ENCODE results near the gene NSD2. TPM values are rescaled to one million over a fixed set of nuclear protein-coding genes. Genes with fewer than 3 reads are reported as not detected.

Gene NSD2
- total and polyA plus RNA-seq, 2 donors (not counting 1 experiment from before 2014, with no cell fraction given), result 14.2 to 64.8 TPM

- no peaks in the 10 kb centered on the region for H3K27me3 ChIP-seq (replicated peaks in 1 of 4; ENCODE audit: control extremely low read depth in 1 of 4, control insufficient read depth in 3 of 4, insufficient read depth in 4 of 4, low read length in 3 of 4)
- no peaks in the 10 kb centered on the region for H3K4me1 ChIP-seq (ENCODE audit: control insufficient read depth in 2 of 2, insufficient read depth in 2 of 2, low read length in 2 of 2)
- H3K4me3 ChIP-seq (ENCODE audit: control extremely low read depth in 1 of 5, extremely low read depth in 1 of 5, insufficient read depth in 1 of 5, low read depth in 2 of 5, low read length in 4 of 5), result no peak overlapping the region
- Mint-ChIP-seq H3K4me3 (no peak overlapping the region), H3K27me3 (no peaks in the 10 kb centered on the region), H3K4me1 (no peaks in the 10 kb centered on the region), H3K9me3 (ENCODE audit: insufficient read depth) (no peaks in the 10 kb centered on the region), H3K27ac (no peak overlapping the region)
- no peak overlapping the region for H3K4me2 ChIP-seq (replicated peaks; ENCODE audit: low read depth, low read length, poor library complexity, severe bottlenecking)
- peaks cover 14% of the 10 kb centered on the region for H4K20me1 ChIP-seq (ENCODE audit: control insufficient read depth, insufficient read depth, low read length, poor library complexity, severe bottlenecking)
- no peak overlapping the region for H3K27ac ChIP-seq (ENCODE audit: low read length in 2 of 2)
- ChIA-PET CTCF (no interaction called here), POLR2A (no interaction called here)
- H3K36me3 ChIP-seq (replicated peaks in 1 of 2; ENCODE audit: control extremely low read depth in 1 of 2, control insufficient read depth in 1 of 2, extremely low read depth in 1 of 2, insufficient read depth in 2 of 2, low read length in 1 of 2), result peaks cover 3 to 84% of the 10 kb centered on the region in 2 experiments
- H2AFZ ChIP-seq (ENCODE audit: insufficient read depth, low read depth, low read length, poor library complexity, severe bottlenecking), result no peak overlapping the region
- TF ChIP-seq CTCF (IDR thresholded peaks at IDR 0.05), result no peak
- no peak for TF ChIP-seq EZH2 (IDR thresholded peaks at IDR 0.05; ENCODE audit: borderline replicate concordance, insufficient read depth, low read depth, low read length, poor library complexity, severe bottlenecking)
- no peaks in the 10 kb centered on the region for H3K9me3 ChIP-seq (ENCODE audit: control extremely low read depth in 1 of 3, control insufficient read depth in 2 of 3, insufficient read depth in 1 of 3, low read length in 2 of 3)
- 96% methylated on average over 31 of the region's 34 CpGs for WGBS (ENCODE audit: insufficient coverage)
- H3K9ac ChIP-seq (ENCODE audit: low read length), result no peak overlapping the region
- no peaks in the 10 kb centered on the region for H3K79me2 ChIP-seq (ENCODE audit: control insufficient read depth, insufficient read depth, low read length)
- no peak for ATAC-seq (ENCODE audit: low read depth)
- intact Hi-C loops (cut with micrococcal nuclease), result no loop called here
- no peak for DNase-seq
Observed at GRCh38 chr4:1983053-1983845, 112.1 kb downstream of the NSD2 start.

- Histone ChIP-seq H3K79me2 (ENCODE audit: control insufficient read depth, insufficient read depth, low read length) (no peaks in the 10 kb centered on the region), H2AFZ (ENCODE audit: insufficient read depth, low read depth, low read length, poor library complexity, severe bottlenecking) (no peak overlapping the region), H3K27ac (ENCODE audit: low read length in 2 of 2) (no peak overlapping the region), H3K4me2 (replicated peaks; ENCODE audit: low read depth, low read length, poor library complexity, severe bottlenecking) (no peak overlapping the region), H3K36me3 (replicated peaks in 1 of 2; ENCODE audit: control extremely low read depth in 1 of 2, control insufficient read depth in 1 of 2, extremely low read depth in 1 of 2, insufficient read depth in 2 of 2, low read length in 1 of 2) (peaks cover 3 to 85% of the 10 kb centered on the region in 2 experiments), H4K20me1 (ENCODE audit: control insufficient read depth, insufficient read depth, low read length, poor library complexity, severe bottlenecking) (peaks cover 17% of the 10 kb centered on the region), H3K4me1 (ENCODE audit: control insufficient read depth in 2 of 2, insufficient read depth in 2 of 2, low read length in 2 of 2) (no peaks in the 10 kb centered on the region), H3K4me3 (ENCODE audit: control extremely low read depth in 1 of 5, extremely low read depth in 1 of 5, insufficient read depth in 1 of 5, low read depth in 2 of 5, low read length in 4 of 5) (no peak overlapping the region), H3K9me3 (ENCODE audit: control extremely low read depth in 1 of 3, control insufficient read depth in 2 of 3, insufficient read depth in 1 of 3, low read length in 2 of 3) (no peaks in the 10 kb centered on the region), H3K27me3 (replicated peaks in 1 of 4; ENCODE audit: control extremely low read depth in 1 of 4, control insufficient read depth in 3 of 4, insufficient read depth in 4 of 4, low read length in 3 of 4) (no peaks in the 10 kb centered on the region), H3K9ac (ENCODE audit: low read length) (no peak overlapping the region)
- DNase-seq, result no peak
- no peak for ATAC-seq (ENCODE audit: low read depth)
- CTCF ChIA-PET, result no interaction called here
- no peaks in the 10 kb centered on the region for H3K9me3 Mint-ChIP-seq (ENCODE audit: insufficient read depth)
- TF ChIP-seq CTCF (IDR thresholded peaks at IDR 0.05), result no peak
- TF ChIP-seq EZH2 (IDR thresholded peaks at IDR 0.05; ENCODE audit: borderline replicate concordance, insufficient read depth, low read depth, low read length, poor library complexity, severe bottlenecking), result no peak
- H3K27me3 Mint-ChIP-seq, result no peaks in the 10 kb centered on the region
- WGBS (ENCODE audit: insufficient coverage), result 97% methylated on average over 21 of the region's 21 CpGs
- no peaks in the 10 kb centered on the region for H3K4me1 Mint-ChIP-seq
- intact Hi-C loops (cut with micrococcal nuclease), result no loop called here
- H3K27ac Mint-ChIP-seq, result no peak overlapping the region
- POLR2A ChIA-PET, result no interaction called here
- H3K4me3 Mint-ChIP-seq, result no peak overlapping the region
Observed at GRCh38 chr4:1983846-1984405, 112.7 kb downstream of the NSD2 start.
